Placental pericyte (primary cell): ENCODE results near the gene ERI3. TPM values are rescaled to one million over a fixed set of nuclear protein-coding genes. Genes with fewer than 3 reads are reported as not detected.

Source experiments
- small RNA-seq: library from RNA; depleted of rRNA; stranded (forward); fragments of <200 nt; gene quantifications from one replicate; pipeline ENCODE3, GENCODE V24; 2012; ENCODE audit warnings: low replicate concordance
- total RNA-seq: library from RNA; depleted of rRNA; stranded (reverse); fragments of >200 nt; gene quantifications from 2 replicates; pipeline ENCODE4 v1.2.3, GENCODE V29; 2012

ERI3 gene
- 44.2 and 55.4 TPM in 2 replicates for total RNA-seq

GRCh38 chr1:44354840-44355581 is at the start of gene ERI3:
TSS of gene ERI3 (minus strand) at chr1:44355257. CDS start at chr1:44355026, 231 bp downstream.

GRCh38 chr1:44213222-44214112 is 141.6 kb downstream of the ERI3 start, which contains the start of gene DMAP1:
TSS of gene DMAP1 (plus strand) at chr1:44213471. CDS start at chr1:44213754, 283 bp downstream.

Small RNAs within 50 kb of the gene (small RNA-seq; reads per million reads assigned to genes)
- gene AL035417.1 (not detected), gene RNU6-369P (not detected)

Other genes with a start within 250 kb of the ERI3 start
- under 0.01 and 0.14 TPM in 2 replicates for gene KLF17, start 236.4 kb downstream of the ERI3 start, total RNA-seq
- not detected in 2 replicates for gene KLF18, start 213.6 kb downstream of the ERI3 start, total RNA-seq
- 27.4 and 28.8 TPM in 2 replicates for gene DMAP1, start 141.8 kb downstream of the ERI3 start, total RNA-seq
- gene RNF220, start 50.0 kb upstream of the ERI3 start, total RNA-seq = 83.9 and 106 TPM in 2 replicates